Subcutaneous adipose tissue (tissue), 4 donors: ENCODE data around the gene COL18A1. TPM values are rescaled to one million over a fixed set of nuclear protein-coding genes. Genes with fewer than 3 reads are reported as not detected.

Source experiments
- total RNA-seq, 4 donors: library from RNA; depleted of rRNA; stranded (reverse); fragments of >200 nt; gene quantifications; one replicate each; pipeline ENCODE4 v1.1.0, GENCODE V29; 2016
- TF ChIP-seq, protein P1 (sequence below): fragments of 450-650 bp; IDR thresholded peaks from one replicate; pipeline ENCODE4 v1.5.1; 2016; ENCODE audit warnings: low read depth, mild to moderate bottlenecking, control low read depth, antibody characterized with exemption, moderate library complexity

Gene COL18A1
- total RNA-seq, 4 donors from 2014 or later: 33.4 to 102 (median 66.7) TPM

DNA sequence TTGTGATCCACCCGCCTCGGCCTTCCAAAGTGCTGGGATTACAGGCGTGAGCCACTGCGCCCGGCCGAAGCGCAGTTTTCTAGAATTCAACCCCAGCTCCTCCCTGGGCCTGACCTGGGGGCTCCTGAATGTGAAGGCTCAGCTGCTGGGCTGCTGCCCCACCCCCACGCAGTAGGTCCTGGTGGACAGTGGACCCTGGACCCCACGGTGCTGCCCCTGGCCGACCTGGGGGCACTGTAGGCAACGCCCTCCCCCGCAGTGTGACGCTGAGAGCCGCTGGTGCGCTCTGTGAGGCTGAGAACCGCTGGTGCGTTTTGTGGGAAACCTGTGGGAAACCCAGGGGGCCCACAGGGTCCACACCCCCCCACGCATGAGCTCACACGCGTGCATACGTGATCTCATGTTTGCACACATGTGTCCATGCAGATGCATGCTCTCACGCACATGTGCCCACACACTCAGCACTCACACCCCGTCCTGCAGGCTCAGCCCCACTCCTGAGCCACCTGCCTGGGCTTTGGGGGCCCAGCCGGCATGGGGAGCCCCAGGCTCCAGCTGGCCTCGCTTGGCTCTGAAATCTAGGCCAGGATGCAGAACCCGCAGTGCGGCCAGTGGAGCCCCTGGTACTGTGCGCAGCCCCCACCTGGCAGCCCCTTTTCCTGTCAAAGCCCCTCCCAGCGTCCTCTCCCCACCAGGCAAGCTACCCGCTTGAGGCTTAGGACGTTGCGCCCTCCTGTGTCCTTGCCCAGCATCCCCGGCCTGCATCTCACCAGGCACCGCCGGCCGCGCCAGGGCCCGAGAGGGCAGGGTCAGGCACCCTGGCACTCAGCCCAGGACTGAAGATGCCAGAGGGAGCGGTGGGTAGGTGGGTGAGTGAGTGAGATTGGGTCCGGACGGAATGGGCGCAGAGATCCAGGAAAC is 67.7 kb downstream of the COL18A1 start:
- TF ChIP-seq, protein P1, sequence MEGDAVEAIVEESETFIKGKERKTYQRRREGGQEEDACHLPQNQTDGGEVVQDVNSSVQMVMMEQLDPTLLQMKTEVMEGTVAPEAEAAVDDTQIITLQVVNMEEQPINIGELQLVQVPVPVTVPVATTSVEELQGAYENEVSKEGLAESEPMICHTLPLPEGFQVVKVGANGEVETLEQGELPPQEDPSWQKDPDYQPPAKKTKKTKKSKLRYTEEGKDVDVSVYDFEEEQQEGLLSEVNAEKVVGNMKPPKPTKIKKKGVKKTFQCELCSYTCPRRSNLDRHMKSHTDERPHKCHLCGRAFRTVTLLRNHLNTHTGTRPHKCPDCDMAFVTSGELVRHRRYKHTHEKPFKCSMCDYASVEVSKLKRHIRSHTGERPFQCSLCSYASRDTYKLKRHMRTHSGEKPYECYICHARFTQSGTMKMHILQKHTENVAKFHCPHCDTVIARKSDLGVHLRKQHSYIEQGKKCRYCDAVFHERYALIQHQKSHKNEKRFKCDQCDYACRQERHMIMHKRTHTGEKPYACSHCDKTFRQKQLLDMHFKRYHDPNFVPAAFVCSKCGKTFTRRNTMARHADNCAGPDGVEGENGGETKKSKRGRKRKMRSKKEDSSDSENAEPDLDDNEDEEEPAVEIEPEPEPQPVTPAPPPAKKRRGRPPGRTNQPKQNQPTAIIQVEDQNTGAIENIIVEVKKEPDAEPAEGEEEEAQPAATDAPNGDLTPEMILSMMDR: no peak

DNA sequence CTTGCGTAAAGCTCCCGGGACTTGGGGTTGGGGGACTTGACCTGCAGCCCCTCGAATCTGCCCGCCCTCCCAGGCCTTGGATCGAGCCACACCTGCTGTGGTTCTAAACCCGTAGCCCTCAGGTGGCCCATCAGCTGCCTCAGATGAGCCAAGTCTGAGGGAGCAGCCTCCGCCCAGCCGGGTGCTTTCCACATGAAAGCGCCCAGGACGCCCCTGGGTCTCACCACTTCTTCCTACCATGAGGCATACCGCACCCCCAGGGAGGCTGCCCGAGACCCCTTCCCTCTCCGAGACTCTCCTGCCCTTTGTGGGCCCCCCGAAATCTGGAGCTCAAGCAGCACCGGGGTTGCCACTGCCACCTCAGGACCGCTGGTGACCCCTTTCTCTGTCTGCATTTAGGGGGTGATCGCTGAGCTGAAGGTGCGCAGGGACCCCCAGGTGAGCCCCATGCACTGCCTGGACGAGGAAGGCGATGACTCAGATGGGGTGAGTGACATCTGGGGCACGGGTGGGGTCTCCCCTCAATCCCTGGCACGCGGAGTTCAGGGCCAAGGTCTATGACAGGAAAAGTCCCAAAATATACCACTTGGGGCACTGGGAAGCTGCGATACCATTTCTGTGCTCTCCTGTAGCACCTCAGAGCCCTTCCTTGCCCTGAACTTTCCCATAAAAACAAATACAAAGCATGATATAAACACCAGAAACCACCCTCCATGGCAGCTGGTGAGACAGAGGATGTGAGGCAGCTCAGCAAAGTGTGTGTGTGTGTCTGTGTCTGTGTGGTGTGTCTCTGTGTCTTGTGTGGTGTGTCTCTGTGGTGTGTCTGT is 68.7 kb downstream of the COL18A1 start:
- TF ChIP-seq, protein P1: no peak

DNA sequence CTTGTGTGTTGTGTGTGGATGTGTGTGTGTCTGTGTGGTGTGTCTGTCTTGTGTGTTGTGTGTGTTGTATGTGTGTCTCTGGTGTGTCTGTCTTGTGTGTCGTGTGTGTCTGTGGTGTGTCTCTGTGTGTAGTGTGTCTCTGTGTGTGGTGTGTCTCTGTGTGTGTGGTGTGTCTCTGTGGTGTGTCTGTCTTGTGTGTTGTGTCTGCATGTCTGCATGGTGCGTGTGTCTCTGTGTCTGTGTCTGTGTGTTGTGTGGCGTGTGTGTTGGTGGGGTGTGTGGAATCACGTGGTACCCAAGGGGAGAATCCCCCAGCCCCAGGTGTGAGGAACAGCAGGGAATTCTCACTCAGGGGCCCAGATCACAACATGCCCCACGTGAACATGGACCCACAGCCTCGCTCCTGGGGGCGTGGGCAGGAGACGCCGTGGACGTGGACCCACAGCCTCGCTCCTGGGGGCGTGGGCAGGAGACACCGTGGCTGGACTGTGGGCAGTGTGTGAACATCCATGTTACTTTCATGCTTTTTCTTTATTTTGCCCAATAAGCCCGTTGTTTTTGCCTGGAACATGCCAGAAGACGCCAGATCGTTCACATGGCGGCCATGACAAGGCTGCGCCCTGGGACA is 69.5 kb downstream of the COL18A1 start:
- TF ChIP-seq, protein P1: no peak

DNA sequence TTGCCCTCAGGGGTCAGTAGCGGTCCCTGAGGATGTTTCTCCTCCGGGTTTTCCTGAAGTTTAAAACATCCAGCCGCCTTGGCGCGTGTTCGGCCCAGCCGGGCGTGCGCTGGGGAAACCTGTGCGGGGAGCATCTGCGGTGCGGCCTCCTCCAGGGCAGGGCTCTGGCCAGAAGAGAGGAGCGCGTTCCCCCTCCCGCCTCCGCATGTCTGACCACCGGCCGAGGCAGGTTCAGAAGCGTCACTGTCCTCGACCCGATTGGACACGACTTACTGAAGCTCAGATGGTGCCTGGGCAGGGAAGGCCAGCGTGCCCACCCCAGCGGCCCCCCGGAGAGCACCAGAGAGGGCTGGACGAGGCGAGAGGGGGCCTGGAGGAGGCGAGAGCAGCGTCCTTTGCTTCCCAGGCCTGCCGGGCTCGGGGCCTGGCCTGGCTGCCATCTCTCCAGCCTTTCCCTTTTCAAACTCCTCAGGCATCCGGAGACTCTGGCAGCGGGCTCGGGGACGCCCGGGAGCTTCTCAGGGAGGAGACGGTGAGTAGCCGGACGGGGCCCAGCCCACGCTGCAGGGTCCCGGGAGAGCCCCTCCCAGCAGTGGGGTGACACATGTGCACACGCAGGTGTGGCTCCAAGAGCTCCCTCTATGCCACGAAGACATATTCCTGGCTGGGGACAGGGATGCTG is 70.2 kb downstream of the COL18A1 start:
- TF ChIP-seq, protein P1: no peak

DNA sequence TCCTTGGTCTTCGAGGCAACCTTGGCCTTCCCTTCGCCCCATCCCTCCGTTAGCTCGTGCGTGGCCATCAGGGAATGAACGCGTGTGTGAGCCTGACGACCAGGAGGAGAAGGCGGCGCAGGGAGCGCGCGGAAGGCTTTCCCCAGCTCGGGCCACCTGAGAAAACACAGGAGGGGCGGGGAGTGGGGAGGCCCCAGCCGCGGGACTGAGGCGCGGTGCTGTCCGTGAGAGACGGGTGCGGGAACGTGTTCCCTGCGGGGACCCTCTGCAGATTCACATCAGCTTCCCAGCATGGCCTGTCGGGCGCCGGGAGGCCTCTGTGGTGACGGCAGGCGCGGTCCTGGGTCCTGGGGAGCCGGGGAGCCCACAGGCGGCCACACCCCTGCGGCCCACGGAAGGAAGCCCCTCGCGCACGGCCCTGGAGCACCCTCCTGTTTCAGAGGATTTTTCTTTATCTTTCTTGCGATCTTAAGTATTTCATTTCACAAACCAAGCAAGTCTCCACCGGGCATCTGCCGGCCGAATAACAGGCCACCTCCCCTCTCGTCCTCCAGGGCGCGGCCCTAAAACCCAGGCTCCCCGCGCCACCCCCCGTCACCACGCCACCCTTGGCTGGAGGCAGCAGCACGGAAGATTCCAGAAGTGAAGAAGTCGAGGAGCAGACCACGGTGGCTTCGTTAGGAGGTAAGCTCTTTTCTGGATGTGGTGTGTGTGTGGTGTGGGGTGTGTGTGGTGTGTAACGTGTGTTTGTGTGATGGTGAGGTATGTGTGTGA is 71.0 kb downstream of the COL18A1 start:
- TF ChIP-seq, protein P1: no peak

DNA sequence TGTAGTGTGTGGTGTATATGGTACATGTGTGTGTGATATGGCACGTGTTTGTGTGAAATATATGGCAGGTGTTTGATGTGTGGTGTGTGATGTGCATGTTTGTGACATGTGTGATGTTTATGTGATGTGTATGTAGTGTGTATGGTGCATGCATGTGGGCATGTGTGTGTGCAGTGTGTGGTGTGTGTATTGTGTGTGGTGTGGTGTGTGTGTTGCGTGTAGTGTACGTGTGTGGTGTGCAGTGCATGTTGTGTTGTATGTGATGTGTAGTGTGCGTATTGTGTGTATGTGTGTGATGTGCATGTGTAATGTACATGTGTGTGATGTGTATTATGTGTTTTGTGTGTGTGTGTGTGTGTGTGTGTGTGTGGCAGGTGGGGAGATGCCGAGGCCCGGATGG is 71.6 kb downstream of the COL18A1 start:
- TF ChIP-seq, protein P1: no peak
